ENCODE results near the gene KCTD16.

Gene KCTD16

DNA sequence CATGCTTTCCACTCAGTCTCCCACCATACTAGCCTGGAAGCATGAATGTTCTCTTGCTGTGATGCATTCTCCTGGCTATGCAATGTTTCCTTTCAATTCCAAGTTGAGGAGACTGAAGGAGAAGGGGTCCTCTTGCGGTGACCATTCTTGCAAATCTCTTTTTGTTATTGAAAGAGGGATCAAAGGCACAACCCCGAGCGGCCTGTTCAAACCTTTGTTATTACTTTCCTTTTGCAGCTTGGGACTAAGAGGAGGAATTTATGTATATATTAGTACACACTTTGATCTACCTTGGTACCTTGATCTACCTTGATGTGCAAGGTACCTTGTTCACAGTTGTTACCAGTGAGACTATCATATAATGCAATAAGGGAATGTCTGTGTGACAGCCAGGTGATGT, 147.3 kb downstream of the KCTD16 start:
- Histone ChIP-seq H3K4me3 (ENCODE audit: low read length) (no peak overlapping the region), H3K27me3 (ENCODE audit: insufficient read depth, low read length) (no peaks in the 10 kb centered on the region), H2AFZ (ENCODE audit: low read depth, low read length) (no peak overlapping the region), H3K4me1 (ENCODE audit: insufficient read depth, low read length) (no peaks in the 10 kb centered on the region), H3K36me3 (ENCODE audit: insufficient read depth, low read length) (no peaks in the 10 kb centered on the region), H3K9me3 (ENCODE audit: low read length) (no peaks in the 10 kb centered on the region)

- no peak overlapping the region for H2AFZ ChIP-seq (ENCODE audit: low read depth, low read length)
- no peaks in the 10 kb centered on the region for H3K27me3 ChIP-seq (ENCODE audit: insufficient read depth, low read length)
- no peaks in the 10 kb centered on the region for H3K9me3 ChIP-seq (ENCODE audit: low read length)
- no peak overlapping the region for H3K4me3 ChIP-seq (ENCODE audit: low read length)
- no peaks in the 10 kb centered on the region for H3K4me1 ChIP-seq (ENCODE audit: insufficient read depth, low read length)
- no peaks in the 10 kb centered on the region for H3K36me3 ChIP-seq (ENCODE audit: insufficient read depth, low read length)
Observed at GRCh38 chr5:144318460-144318859, 147.8 kb downstream of the KCTD16 start.

GRCh38 chr5:144323181-144323580, 152.5 kb downstream of the KCTD16 start:
- no peaks in the 10 kb centered on the region for H3K36me3 ChIP-seq (ENCODE audit: insufficient read depth, low read length)
- no peaks in the 10 kb centered on the region for H3K9me3 ChIP-seq (ENCODE audit: low read length)
- no peaks in the 10 kb centered on the region for H3K4me1 ChIP-seq (ENCODE audit: insufficient read depth, low read length)
- H3K27me3 ChIP-seq (ENCODE audit: insufficient read depth, low read length), result no peaks in the 10 kb centered on the region
- H2AFZ ChIP-seq (ENCODE audit: low read depth, low read length), result no peak overlapping the region
- no peak overlapping the region for H3K4me3 ChIP-seq (ENCODE audit: low read length)

DNA sequence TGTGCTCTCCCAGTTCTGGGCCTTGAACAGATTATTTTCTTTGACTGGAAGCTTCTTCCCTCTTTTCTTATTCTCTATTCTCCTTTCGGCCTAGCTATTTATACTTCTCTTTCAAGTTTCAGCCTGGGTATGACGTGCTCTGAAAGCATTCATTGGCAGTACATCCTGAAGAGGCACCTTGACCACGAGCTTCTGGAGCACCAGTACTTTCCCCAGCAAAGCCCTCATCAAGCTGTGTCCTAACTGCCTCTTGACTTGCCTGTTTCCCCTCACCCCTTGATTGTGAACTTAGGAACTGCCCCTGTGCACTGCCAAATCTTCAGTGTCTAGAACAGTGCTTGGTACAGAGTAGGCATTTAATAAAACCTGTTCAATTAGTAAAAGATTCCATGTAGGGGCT, 154.9 kb downstream of the KCTD16 start:
- H3K4me3 ChIP-seq (ENCODE audit: low read length), result no peak overlapping the region
- H3K27me3 ChIP-seq (ENCODE audit: insufficient read depth, low read length), result no peaks in the 10 kb centered on the region
- no peaks in the 10 kb centered on the region for H3K9me3 ChIP-seq (ENCODE audit: low read length)
- no peaks in the 10 kb centered on the region for H3K4me1 ChIP-seq (ENCODE audit: insufficient read depth, low read length)
- no peaks in the 10 kb centered on the region for H3K36me3 ChIP-seq (ENCODE audit: insufficient read depth, low read length)
- no peak overlapping the region for H2AFZ ChIP-seq (ENCODE audit: low read depth, low read length)

DNA sequence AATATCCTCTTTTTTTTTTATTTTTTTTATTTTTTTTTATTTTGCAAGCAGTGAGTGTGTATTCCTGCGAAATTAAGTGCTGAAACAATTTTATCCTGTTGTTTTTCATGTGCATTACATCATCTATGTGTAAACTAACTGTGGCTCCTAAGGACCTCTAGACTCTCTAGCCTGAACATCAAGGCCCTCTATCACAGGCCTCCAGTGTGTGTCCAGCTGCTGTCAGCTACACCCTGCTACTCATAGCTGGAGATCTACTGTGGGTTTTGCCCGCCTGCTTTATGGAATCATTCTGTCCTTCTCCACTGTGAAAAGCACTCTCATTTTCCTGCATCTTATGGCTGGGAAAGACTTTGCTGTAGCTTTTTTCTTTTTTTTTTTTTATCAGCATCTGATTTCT, 157.8 kb downstream of the KCTD16 start:
- H3K4me1 ChIP-seq (ENCODE audit: insufficient read depth, low read length), result peaks cover 2% of the 10 kb centered on the region
- H3K36me3 ChIP-seq (ENCODE audit: insufficient read depth, low read length), result no peaks in the 10 kb centered on the region
- H2AFZ ChIP-seq (ENCODE audit: low read depth, low read length), result no peak overlapping the region
- H3K9me3 ChIP-seq (ENCODE audit: low read length), result no peaks in the 10 kb centered on the region
- H3K4me3 ChIP-seq (ENCODE audit: low read length), result no peak overlapping the region
- no peaks in the 10 kb centered on the region for H3K27me3 ChIP-seq (ENCODE audit: insufficient read depth, low read length)

- Histone ChIP-seq H3K9me3 (ENCODE audit: low read length) (no peaks in the 10 kb centered on the region), H3K4me1 (ENCODE audit: insufficient read depth, low read length) (peaks cover 4% of the 10 kb centered on the region), H3K27me3 (ENCODE audit: insufficient read depth, low read length) (no peaks in the 10 kb centered on the region), H2AFZ (ENCODE audit: low read depth, low read length) (no peak overlapping the region), H3K4me3 (ENCODE audit: low read length) (no peak overlapping the region), H3K36me3 (ENCODE audit: insufficient read depth, low read length) (no peaks in the 10 kb centered on the region)
Observed at GRCh38 chr5:144328980-144329379, 158.3 kb downstream of the KCTD16 start.

- no peaks in the 10 kb centered on the region for H3K27me3 ChIP-seq (ENCODE audit: insufficient read depth, low read length)
- peaks cover 4% of the 10 kb centered on the region for H3K4me1 ChIP-seq (ENCODE audit: insufficient read depth, low read length)
- H3K4me3 ChIP-seq (ENCODE audit: low read length), result no peak overlapping the region
- no peak overlapping the region for H2AFZ ChIP-seq (ENCODE audit: low read depth, low read length)
- no peaks in the 10 kb centered on the region for H3K9me3 ChIP-seq (ENCODE audit: low read length)
- no peaks in the 10 kb centered on the region for H3K36me3 ChIP-seq (ENCODE audit: insufficient read depth, low read length)
Observed at GRCh38 chr5:144329681-144330080, 159.0 kb downstream of the KCTD16 start.

- H2AFZ ChIP-seq (ENCODE audit: low read depth, low read length), result no peak overlapping the region
- no peaks in the 10 kb centered on the region for H3K27me3 ChIP-seq (ENCODE audit: insufficient read depth, low read length)
- no peaks in the 10 kb centered on the region for H3K36me3 ChIP-seq (ENCODE audit: insufficient read depth, low read length)
- H3K4me1 ChIP-seq (ENCODE audit: insufficient read depth, low read length), result peaks cover 4% of the 10 kb centered on the region
- H3K9me3 ChIP-seq (ENCODE audit: low read length), result no peaks in the 10 kb centered on the region
- no peak overlapping the region for H3K4me3 ChIP-seq (ENCODE audit: low read length)
Observed at GRCh38 chr5:144331361-144331760, 160.7 kb downstream of the KCTD16 start.

GRCh38 chr5:144332265-144332664, 161.6 kb downstream of the KCTD16 start:
- Histone ChIP-seq H3K4me1 (ENCODE audit: insufficient read depth, low read length) (peaks cover 4% of the 10 kb centered on the region), H2AFZ (ENCODE audit: low read depth, low read length) (no peak overlapping the region), H3K36me3 (ENCODE audit: insufficient read depth, low read length) (no peaks in the 10 kb centered on the region), H3K9me3 (ENCODE audit: low read length) (no peaks in the 10 kb centered on the region), H3K4me3 (ENCODE audit: low read length) (no peak overlapping the region), H3K27me3 (ENCODE audit: insufficient read depth, low read length) (no peaks in the 10 kb centered on the region)

- H3K9me3 ChIP-seq (ENCODE audit: low read length), result no peaks in the 10 kb centered on the region
- peaks cover 4% of the 10 kb centered on the region for H3K4me1 ChIP-seq (ENCODE audit: insufficient read depth, low read length)
- H3K36me3 ChIP-seq (ENCODE audit: insufficient read depth, low read length), result no peaks in the 10 kb centered on the region
- no peak overlapping the region for H3K4me3 ChIP-seq (ENCODE audit: low read length)
- H2AFZ ChIP-seq (ENCODE audit: low read depth, low read length), result no peak overlapping the region
- H3K27me3 ChIP-seq (ENCODE audit: insufficient read depth, low read length), result no peaks in the 10 kb centered on the region
Observed at GRCh38 chr5:144333336-144333920, 162.8 kb downstream of the KCTD16 start.

DNA sequence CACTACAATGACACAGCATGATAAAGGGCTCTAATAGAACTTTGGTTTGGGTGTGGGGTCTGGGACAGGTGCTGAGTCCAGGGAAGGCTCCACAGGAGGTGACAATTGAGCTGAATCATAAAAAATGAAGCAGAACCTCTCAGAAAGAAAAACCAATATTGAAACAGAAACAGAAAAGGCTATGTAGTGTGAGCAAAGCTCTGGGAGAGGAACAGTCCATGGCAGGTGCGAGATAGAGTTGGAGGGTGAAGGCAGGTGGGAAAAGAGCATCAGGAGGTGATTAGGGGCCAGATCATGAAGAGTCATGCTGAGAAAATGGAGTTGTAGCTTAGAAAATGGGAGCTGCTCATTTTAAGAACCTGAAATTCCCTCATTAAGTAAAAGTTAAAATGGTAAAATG, 164.9 kb downstream of the KCTD16 start:
- Histone ChIP-seq H3K27me3 (ENCODE audit: insufficient read depth, low read length) (no peaks in the 10 kb centered on the region), H2AFZ (ENCODE audit: low read depth, low read length) (no peak overlapping the region), H3K4me3 (ENCODE audit: low read length) (no peak overlapping the region), H3K9me3 (ENCODE audit: low read length) (no peaks in the 10 kb centered on the region), H3K36me3 (ENCODE audit: insufficient read depth, low read length) (no peaks in the 10 kb centered on the region), H3K4me1 (ENCODE audit: insufficient read depth, low read length) (peaks cover 4% of the 10 kb centered on the region)

- Histone ChIP-seq H3K36me3 (ENCODE audit: insufficient read depth, low read length) (no peaks in the 10 kb centered on the region), H3K9me3 (ENCODE audit: low read length) (no peaks in the 10 kb centered on the region), H2AFZ (ENCODE audit: low read depth, low read length) (no peak overlapping the region), H3K4me3 (ENCODE audit: low read length) (no peak overlapping the region), H3K27me3 (ENCODE audit: insufficient read depth, low read length) (no peaks in the 10 kb centered on the region), H3K4me1 (ENCODE audit: insufficient read depth, low read length) (peaks cover 4% of the 10 kb centered on the region)
Observed at GRCh38 chr5:144336191-144336961, 165.7 kb downstream of the KCTD16 start.

GRCh38 chr5:144352330-144352729, 181.7 kb downstream of the KCTD16 start:
- Histone ChIP-seq H3K4me3 (ENCODE audit: low read length) (no peak overlapping the region), H3K36me3 (ENCODE audit: insufficient read depth, low read length) (no peaks in the 10 kb centered on the region), H3K27me3 (ENCODE audit: insufficient read depth, low read length) (no peaks in the 10 kb centered on the region), H3K9me3 (ENCODE audit: low read length) (no peaks in the 10 kb centered on the region), H2AFZ (ENCODE audit: low read depth, low read length) (no peak overlapping the region), H3K4me1 (ENCODE audit: insufficient read depth, low read length) (no peaks in the 10 kb centered on the region)

All from neuron (in vitro differentiated cells).